Measurements from ENCODE around the gene CALN1. TPM values are rescaled to one million over a fixed set of nuclear protein-coding genes. Genes with fewer than 3 reads are reported as not detected.
"Not testable (repeated sequence)": the region's sequence is repeated elsewhere in the genome, so short reads cannot be mapped to it uniquely, and the experiment has no call there.

CALN1 gene
- polyA plus RNA-seq, 1 donor = 1.8 TPM

DNA sequence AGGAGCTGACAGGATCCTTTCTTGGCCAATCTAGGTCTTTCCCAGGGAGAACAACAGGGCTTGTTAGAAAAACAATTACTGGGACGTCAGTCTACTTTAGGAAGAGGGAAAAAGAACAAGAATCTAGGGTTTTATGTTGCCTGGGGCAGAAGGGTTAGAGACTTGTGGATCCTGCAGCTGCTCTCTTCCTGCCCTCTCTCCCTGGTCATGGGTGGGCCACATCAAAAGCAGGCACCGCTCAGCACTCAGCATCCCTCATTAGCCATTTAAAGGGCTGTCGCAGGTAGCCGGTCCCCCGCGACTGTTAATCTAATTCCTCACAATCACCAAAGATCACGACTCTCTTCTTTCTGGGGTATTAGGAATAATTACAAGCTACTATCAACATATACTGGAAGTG lies 631.9 kb downstream of the CALN1 start:
- DNase-seq = no peak

- no peak for DNase-seq
Measured at GRCh38 chr7:71777278-71777677, 634.9 kb downstream of the CALN1 start.

GRCh38 chr7:71776726-71777125 lies 635.4 kb downstream of the CALN1 start:
- DNase-seq = no peak

DNA sequence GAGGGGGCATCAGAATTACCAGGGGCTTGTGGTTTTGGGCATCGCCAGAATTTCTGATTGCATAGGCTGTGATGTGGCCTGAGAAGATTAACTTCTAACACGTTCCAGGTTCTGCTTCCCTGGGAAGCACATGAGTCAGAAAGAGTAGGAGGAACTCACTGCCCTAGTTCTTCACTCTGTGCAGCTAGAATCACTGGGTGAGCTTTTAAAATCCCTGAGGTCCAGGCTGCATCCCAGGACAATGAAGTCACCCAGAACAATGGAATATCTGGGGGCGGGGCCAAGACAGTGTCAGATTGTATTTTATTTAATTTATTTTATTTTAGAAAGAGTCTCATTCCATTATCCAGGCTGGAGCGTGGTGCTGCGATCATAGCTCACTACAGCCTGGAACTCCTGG lies 636.5 kb downstream of the CALN1 start:
- no peak for DNase-seq

GRCh38 chr7:71772779-71773178 lies 639.4 kb downstream of the CALN1 start:
- no peak for DNase-seq

GRCh38 chr7:71770269-71770907 lies 641.8 kb downstream of the CALN1 start:
- DNase-seq = no peak

DNA sequence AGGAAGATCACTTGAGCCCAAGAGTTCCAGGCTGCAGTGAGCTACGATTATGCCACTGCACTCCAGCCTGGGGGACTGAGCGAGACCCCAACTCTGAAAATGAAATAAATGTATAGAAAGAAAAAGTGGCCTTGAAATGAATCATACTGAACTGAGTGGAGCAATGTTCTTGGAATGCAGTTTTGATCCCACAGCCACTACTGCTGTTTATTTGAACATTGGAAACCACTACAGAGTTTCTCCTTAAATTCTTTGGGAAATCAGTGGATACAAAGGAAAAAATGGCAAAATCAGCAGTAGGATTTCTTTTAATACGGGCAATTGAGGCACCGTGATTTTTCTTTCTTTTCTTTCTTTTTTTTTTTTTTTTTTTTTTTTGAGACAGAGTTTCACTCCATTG lies 642.8 kb downstream of the CALN1 start:
- no peak for DNase-seq

DNA sequence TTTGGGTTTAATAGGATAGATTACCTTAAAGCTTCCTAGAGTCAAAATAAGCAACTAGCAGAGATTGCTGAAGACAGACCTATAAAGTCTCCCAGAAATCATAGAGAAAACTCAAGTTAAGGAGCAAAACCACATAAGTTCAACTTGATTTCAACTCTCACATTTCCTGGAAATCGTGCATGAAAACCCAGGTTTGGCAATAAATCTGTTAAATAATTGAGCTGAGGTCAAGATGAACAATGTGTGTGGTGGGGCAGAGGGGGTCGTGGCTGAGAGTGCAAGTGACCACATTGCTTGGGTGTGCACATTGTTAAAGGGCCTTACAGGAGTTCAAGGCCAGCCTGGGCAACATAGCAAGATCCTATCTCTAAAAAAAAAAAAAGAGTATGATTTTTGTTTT lies 643.7 kb downstream of the CALN1 start:
- DNase-seq = no peak

DNA sequence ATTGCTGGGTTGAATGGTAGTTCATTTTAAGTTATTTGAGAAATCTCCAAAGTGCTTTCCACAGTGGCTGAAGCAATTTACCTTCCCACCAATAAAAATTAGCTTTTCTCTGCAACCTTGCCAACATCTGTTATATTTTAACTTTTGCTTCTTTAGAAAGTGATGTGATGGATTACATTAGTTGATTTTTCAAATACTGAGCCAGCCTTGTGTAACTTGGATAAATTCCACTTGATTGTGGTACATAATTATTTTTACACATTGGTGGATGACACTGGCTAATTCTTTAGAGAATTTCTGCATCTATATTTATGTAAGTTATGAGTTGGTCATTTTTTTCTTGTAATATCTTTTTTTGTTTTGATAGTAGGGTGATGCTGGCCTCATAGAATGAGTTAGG lies 646.1 kb downstream of the CALN1 start:
- DNase-seq = no peak

DNA sequence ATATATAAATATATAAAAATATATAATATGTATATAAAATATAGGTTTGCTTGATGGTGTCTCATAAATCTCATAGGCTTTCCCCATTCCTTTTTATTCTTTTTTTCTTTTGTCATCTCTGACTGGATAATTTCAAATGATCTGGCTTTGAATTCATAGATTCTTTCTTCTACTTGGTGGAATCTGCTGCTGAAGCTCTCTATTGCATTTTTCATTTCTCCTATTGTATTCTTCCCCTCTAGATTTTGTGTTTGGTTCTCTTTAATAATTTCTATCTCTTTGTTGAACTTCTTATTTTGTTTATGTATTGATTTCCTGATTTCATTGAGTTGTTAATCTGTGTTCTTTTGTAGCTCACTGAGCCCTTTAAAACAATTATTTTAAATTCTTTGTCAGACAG lies 650.8 kb downstream of the CALN1 start:
- no peak for DNase-seq

- DNase-seq = no peak
Measured at GRCh38 chr7:71754828-71755227, 657.3 kb downstream of the CALN1 start.

DNA sequence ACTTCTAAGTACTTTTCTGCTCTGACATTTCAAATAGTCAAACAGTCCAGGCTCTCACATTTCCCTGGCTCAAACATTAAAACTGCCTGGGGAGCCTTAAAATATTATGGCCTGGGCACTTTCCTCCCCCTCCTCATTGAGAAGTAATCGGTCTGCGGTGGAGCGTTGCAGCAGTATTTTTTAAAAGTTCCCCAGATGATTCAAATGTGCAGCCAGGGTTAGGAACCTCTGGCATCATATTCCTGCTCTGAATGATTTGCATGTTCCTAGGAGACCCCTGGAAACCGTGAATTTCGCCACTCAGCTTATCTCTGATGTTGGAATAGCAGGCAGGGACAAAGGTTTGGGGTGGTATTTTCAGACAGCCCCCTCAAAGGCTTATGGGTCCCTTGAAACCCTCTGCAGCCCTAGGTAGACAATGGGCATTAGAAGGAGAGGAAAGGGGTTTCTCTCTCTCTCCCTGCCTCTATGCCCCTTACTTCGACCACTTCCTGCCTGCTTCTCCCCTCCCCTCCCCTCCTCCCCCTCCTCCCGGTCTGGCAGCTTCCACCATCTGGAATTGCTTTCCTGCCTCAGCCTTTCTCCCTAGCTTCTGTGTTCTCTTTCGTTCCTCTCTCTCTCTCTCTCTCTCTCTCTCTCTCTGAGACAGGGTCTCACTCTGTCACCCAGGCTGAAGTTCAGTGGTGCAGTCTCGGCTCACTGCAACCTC lies 658.0 kb downstream of the CALN1 start:
- no peak for DNase-seq

GRCh38 chr7:71753236-71753635 lies 658.9 kb downstream of the CALN1 start:
- no peak for DNase-seq

GRCh38 chr7:71752171-71752935 lies 659.8 kb downstream of the CALN1 start:
- no peak for DNase-seq

DNA sequence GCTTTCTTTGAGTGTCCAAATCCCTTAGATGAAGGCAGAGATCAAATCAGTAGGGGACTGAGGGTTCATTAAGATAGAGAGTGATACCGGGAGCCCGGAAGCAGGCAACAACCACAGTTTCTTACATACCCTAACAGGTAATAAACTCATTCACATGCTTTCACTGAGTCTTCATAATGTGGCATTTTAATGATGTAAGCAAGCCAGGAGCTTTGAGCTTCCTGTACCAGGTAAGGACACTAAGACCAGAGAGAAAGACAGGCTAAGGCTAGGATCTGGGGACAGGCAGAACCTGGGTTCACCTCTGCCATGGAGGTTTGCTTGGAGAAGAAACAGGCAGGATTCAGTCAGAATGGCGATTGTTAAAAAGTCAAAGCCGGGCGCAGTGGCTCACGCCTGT lies 661.8 kb downstream of the CALN1 start:
- no peak for DNase-seq

GRCh38 chr7:71746006-71746405 lies 666.1 kb downstream of the CALN1 start:
- no peak for DNase-seq

- no peak for DNase-seq
Measured at GRCh38 chr7:71740174-71740560, 672.0 kb downstream of the CALN1 start.

DNA sequence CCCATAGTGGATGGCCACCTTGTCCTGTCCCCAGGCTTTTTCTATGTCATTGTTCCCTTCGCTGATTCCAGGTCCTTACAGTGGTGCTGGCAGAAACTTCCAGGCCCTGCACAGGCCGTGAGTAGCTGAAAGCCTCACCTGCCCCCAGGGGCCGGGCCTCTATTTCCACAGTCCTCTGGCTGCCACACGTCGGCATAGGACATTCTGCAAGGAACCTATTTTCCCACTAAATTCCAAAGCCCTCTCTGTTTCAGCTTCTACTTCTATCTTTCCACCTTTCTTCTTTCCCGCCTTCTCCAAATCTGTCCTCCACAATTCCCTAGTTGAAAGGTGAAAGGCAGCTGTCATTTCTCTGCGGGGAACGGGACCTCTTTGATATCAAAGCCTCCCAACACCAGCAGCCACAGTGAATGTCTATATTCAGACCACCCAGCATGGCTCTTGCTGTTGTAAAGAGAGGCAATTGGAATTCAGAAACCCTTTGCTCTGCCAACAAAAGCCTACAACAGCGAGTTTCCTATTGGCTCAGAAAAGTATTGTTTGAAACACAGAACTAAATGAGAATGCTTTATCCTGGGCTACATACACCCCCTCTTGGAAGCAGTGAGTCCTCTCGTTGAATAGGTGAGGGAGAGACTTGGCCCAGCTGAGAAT lies 672.5 kb downstream of the CALN1 start:
- DNase-seq = no peak

DNA sequence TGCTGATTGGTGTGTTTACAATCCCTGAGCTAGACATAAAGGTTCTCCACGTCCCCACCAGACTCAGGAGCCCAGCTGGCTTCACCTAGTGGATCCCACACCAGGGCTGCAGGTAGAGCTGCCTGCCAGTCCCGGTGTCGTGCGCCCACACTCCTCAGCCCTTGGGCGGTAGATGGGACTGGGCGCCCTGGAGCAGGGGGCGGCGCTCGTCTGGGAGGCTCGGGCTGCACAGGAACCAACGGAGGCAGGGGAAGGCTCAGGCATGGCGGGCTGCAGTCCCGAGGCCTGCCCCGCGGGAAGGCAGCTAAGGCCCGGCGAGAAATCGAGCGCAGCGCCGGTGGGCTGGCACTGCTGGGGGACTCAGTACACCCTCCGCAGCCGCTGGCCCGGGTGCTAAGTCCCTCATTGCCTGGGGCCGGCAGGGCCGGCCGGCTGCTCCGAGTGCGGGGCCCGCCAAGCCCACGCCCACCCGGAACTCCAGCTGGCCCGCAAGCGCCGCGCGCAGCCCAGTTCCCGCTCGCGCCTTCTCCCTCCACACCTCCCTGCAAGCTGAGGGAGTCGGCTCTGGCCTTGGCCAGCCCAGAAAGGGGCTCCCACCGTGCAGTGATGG lies 674.1 kb downstream of the CALN1 start:
- not testable (repeated sequence) for DNase-seq

DNA sequence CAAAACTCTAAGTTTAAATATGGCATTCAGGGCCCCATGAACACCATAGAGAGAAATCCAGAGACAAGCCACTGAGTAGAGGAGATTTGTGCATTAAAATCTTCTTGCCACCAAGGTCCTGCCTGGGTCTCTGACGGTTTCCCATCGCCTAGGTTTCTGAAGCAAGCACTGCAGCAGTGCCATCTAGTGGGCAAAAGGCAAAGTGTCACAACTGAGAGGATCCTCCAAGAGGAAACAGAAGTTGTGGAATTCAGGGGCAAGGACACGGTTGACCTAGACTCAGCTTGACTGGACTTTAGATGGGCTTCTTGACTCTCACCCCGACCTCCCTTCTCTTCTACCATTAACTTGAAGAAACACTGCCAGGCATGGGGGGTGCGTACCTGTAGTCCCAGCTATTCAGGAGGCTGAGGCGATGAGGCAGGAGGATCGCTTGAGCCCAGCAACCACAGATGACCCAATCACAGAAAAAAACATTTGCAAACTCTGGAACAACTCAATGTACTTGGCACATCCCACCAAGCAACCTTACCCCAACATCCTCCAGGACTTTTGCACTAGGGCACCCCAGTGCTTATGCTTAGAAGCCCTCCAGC lies 676.1 kb downstream of the CALN1 start:
- peak; percentile 78 for DNase-seq

- peak; percentile 89 for DNase-seq
Measured at GRCh38 chr7:71733107-71733870, 678.8 kb downstream of the CALN1 start.

GRCh38 chr7:71731740-71732139 lies 680.4 kb downstream of the CALN1 start:
- no peak for DNase-seq

Measured in hindlimb muscle (tissue), 1 donor.